ENCODE measurements around the gene COX7B2. TPM values are rescaled to one million over a fixed set of nuclear protein-coding genes. Genes with fewer than 3 reads are reported as not detected.

COX7B2 gene
- total RNA-seq: not detected in 2 replicates

- H3K9me3 Mint-ChIP-seq: no peaks in the 10 kb centered on the region
Observed at GRCh38 chr4:46909078-46909477, at the start of gene COX7B2. Gene COX7B2 (minus strand): TSS chr4:46909245. CDS start chr4:46735192, 174,053 bp downstream.

GRCh38 chr4:46956451-46956850 lies 47.4 kb upstream of the COX7B2 start:
- no peaks in the 10 kb centered on the region for H3K4me1 Mint-ChIP-seq (ENCODE audit: low read depth)

More at GRCh38 chr4:46909078-46909477, at the start of gene COX7B2:
- Mint-ChIP-seq H3K4me1 (ENCODE audit: low read depth) (no peaks in the 10 kb centered on the region), H3K36me3 (ENCODE audit: low read depth) (no peaks in the 10 kb centered on the region), H3K27me3 (ENCODE audit: insufficient read depth) (no peaks in the 10 kb centered on the region), H3K4me3 (no peak within 1 kb of the TSS), H3K27ac (no peak within 1 kb of the TSS)
- no peak for DNase-seq (ENCODE audit: low spot score)
- intact Hi-C loops (cut with micrococcal nuclease): no loop called here

GRCh38 chr4:46955601-46956000 lies 46.6 kb upstream of the COX7B2 start:
- intact Hi-C loops (cut with micrococcal nuclease): no loop called here
- Mint-ChIP-seq H3K4me3 (no peak overlapping the region), H3K4me1 (ENCODE audit: low read depth) (no peaks in the 10 kb centered on the region), H3K27me3 (ENCODE audit: insufficient read depth) (no peaks in the 10 kb centered on the region), H3K27ac (no peak overlapping the region), H3K36me3 (ENCODE audit: low read depth) (no peaks in the 10 kb centered on the region), H3K9me3 (no peaks in the 10 kb centered on the region)
- DNase-seq (ENCODE audit: low spot score): no peak

More at GRCh38 chr4:46956451-46956850, 47.4 kb upstream of the COX7B2 start:
- Mint-ChIP-seq H3K9me3 (no peaks in the 10 kb centered on the region), H3K27me3 (ENCODE audit: insufficient read depth) (no peaks in the 10 kb centered on the region), H3K4me3 (no peak overlapping the region), H3K36me3 (ENCODE audit: low read depth) (no peaks in the 10 kb centered on the region), H3K27ac (no peak overlapping the region)
- intact Hi-C loops (cut with micrococcal nuclease): no loop called here
- DNase-seq (ENCODE audit: low spot score): no peak

GRCh38 chr4:46954643-46955042 lies 45.6 kb upstream of the COX7B2 start:
- Mint-ChIP-seq H3K36me3 (ENCODE audit: low read depth) (no peaks in the 10 kb centered on the region), H3K4me1 (ENCODE audit: low read depth) (no peaks in the 10 kb centered on the region), H3K4me3 (no peak overlapping the region), H3K27ac (no peak overlapping the region), H3K27me3 (ENCODE audit: insufficient read depth) (no peaks in the 10 kb centered on the region), H3K9me3 (no peaks in the 10 kb centered on the region)
- no peak for DNase-seq (ENCODE audit: low spot score)
- intact Hi-C loops (cut with micrococcal nuclease): no loop called here

GRCh38 chr4:46953564-46953963 lies 44.5 kb upstream of the COX7B2 start:
- no peaks in the 10 kb centered on the region for H3K36me3 Mint-ChIP-seq (ENCODE audit: low read depth)
- no peaks in the 10 kb centered on the region for H3K27me3 Mint-ChIP-seq (ENCODE audit: insufficient read depth)
- intact Hi-C loops (cut with micrococcal nuclease): no loop called here
- H3K4me1 Mint-ChIP-seq (ENCODE audit: low read depth): no peaks in the 10 kb centered on the region
- DNase-seq (ENCODE audit: low spot score): no peak
- no peak overlapping the region for H3K4me3 Mint-ChIP-seq
- no peak overlapping the region for H3K27ac Mint-ChIP-seq
- no peaks in the 10 kb centered on the region for H3K9me3 Mint-ChIP-seq

GRCh38 chr4:46952451-46952850 lies 43.4 kb upstream of the COX7B2 start:
- no peak for DNase-seq (ENCODE audit: low spot score)
- no peak overlapping the region for H3K4me3 Mint-ChIP-seq
- no peaks in the 10 kb centered on the region for H3K27me3 Mint-ChIP-seq (ENCODE audit: insufficient read depth)
- no peaks in the 10 kb centered on the region for H3K4me1 Mint-ChIP-seq (ENCODE audit: low read depth)
- no peaks in the 10 kb centered on the region for H3K36me3 Mint-ChIP-seq (ENCODE audit: low read depth)
- H3K9me3 Mint-ChIP-seq: no peaks in the 10 kb centered on the region
- intact Hi-C loops (cut with micrococcal nuclease): no loop called here
- no peak overlapping the region for H3K27ac Mint-ChIP-seq

- Mint-ChIP-seq H3K9me3 (no peaks in the 10 kb centered on the region), H3K4me1 (ENCODE audit: low read depth) (no peaks in the 10 kb centered on the region), H3K27me3 (ENCODE audit: insufficient read depth) (no peaks in the 10 kb centered on the region), H3K36me3 (ENCODE audit: low read depth) (no peaks in the 10 kb centered on the region), H3K4me3 (no peak overlapping the region), H3K27ac (no peak overlapping the region)
- intact Hi-C loops (cut with micrococcal nuclease): no loop called here
- DNase-seq (ENCODE audit: low spot score): no peak
Observed at GRCh38 chr4:46950826-46951225, 41.8 kb upstream of the COX7B2 start.

- no peaks in the 10 kb centered on the region for H3K27me3 Mint-ChIP-seq (ENCODE audit: insufficient read depth)
- DNase-seq (ENCODE audit: low spot score): no peak
- no peak overlapping the region for H3K27ac Mint-ChIP-seq
- H3K4me3 Mint-ChIP-seq: no peak overlapping the region
- H3K9me3 Mint-ChIP-seq: no peaks in the 10 kb centered on the region
- no peaks in the 10 kb centered on the region for H3K36me3 Mint-ChIP-seq (ENCODE audit: low read depth)
- intact Hi-C loops (cut with micrococcal nuclease): no loop called here
- no peaks in the 10 kb centered on the region for H3K4me1 Mint-ChIP-seq (ENCODE audit: low read depth)
Observed at GRCh38 chr4:46949822-46950221, 40.8 kb upstream of the COX7B2 start.

GRCh38 chr4:46947541-46947940 lies 38.5 kb upstream of the COX7B2 start:
- H3K27ac Mint-ChIP-seq: no peak overlapping the region
- no peaks in the 10 kb centered on the region for H3K36me3 Mint-ChIP-seq (ENCODE audit: low read depth)
- no peak overlapping the region for H3K4me3 Mint-ChIP-seq
- no peaks in the 10 kb centered on the region for H3K9me3 Mint-ChIP-seq
- H3K27me3 Mint-ChIP-seq (ENCODE audit: insufficient read depth): no peaks in the 10 kb centered on the region
- no peaks in the 10 kb centered on the region for H3K4me1 Mint-ChIP-seq (ENCODE audit: low read depth)
- intact Hi-C loops (cut with micrococcal nuclease): no loop called here
- DNase-seq (ENCODE audit: low spot score): no peak

- Mint-ChIP-seq H3K36me3 (ENCODE audit: low read depth) (no peaks in the 10 kb centered on the region), H3K9me3 (no peaks in the 10 kb centered on the region), H3K4me3 (no peak overlapping the region), H3K27ac (no peak overlapping the region), H3K4me1 (ENCODE audit: low read depth) (no peaks in the 10 kb centered on the region), H3K27me3 (ENCODE audit: insufficient read depth) (no peaks in the 10 kb centered on the region)
- intact Hi-C loops (cut with micrococcal nuclease): no loop called here
- no peak for DNase-seq (ENCODE audit: low spot score)
Observed at GRCh38 chr4:46946919-46947536, 38.0 kb upstream of the COX7B2 start.

- Mint-ChIP-seq H3K4me1 (ENCODE audit: low read depth) (no peaks in the 10 kb centered on the region), H3K27me3 (ENCODE audit: insufficient read depth) (no peaks in the 10 kb centered on the region), H3K27ac (no peak overlapping the region), H3K4me3 (no peak overlapping the region), H3K9me3 (no peaks in the 10 kb centered on the region), H3K36me3 (ENCODE audit: low read depth) (no peaks in the 10 kb centered on the region)
- intact Hi-C loops (cut with micrococcal nuclease): no loop called here
- no peak for DNase-seq (ENCODE audit: low spot score)
Observed at GRCh38 chr4:46945062-46945461, 36.0 kb upstream of the COX7B2 start.

- Mint-ChIP-seq H3K4me3 (no peak overlapping the region), H3K9me3 (no peaks in the 10 kb centered on the region), H3K27ac (no peak overlapping the region), H3K27me3 (ENCODE audit: insufficient read depth) (no peaks in the 10 kb centered on the region), H3K36me3 (ENCODE audit: low read depth) (no peaks in the 10 kb centered on the region), H3K4me1 (ENCODE audit: low read depth) (no peaks in the 10 kb centered on the region)
- intact Hi-C loops (cut with micrococcal nuclease): no loop called here
- no peak for DNase-seq (ENCODE audit: low spot score)
Observed at GRCh38 chr4:46944345-46944744, 35.3 kb upstream of the COX7B2 start.

- intact Hi-C loops (cut with micrococcal nuclease): no loop called here
- no peak for DNase-seq (ENCODE audit: low spot score)
- H3K4me1 Mint-ChIP-seq (ENCODE audit: low read depth): no peaks in the 10 kb centered on the region
Observed at GRCh38 chr4:46937493-46937892, 28.4 kb upstream of the COX7B2 start.

GRCh38 chr4:46934726-46935125 lies 25.7 kb upstream of the COX7B2 start:
- Mint-ChIP-seq H3K4me1 (ENCODE audit: low read depth) (no peaks in the 10 kb centered on the region), H3K36me3 (ENCODE audit: low read depth) (no peaks in the 10 kb centered on the region), H3K9me3 (no peaks in the 10 kb centered on the region), H3K4me3 (no peak overlapping the region), H3K27ac (no peak overlapping the region), H3K27me3 (ENCODE audit: insufficient read depth) (peaks cover 7% of the 10 kb centered on the region)
- DNase-seq (ENCODE audit: low spot score): no peak
- intact Hi-C loops (cut with micrococcal nuclease): loop anchor here (5.0 kb wide), 1 partner anchor 448 kb away; no protein-coding TSS in a partner anchor

More at GRCh38 chr4:46937493-46937892, 28.4 kb upstream of the COX7B2 start:
- Mint-ChIP-seq H3K36me3 (ENCODE audit: low read depth) (no peaks in the 10 kb centered on the region), H3K27ac (no peak overlapping the region), H3K27me3 (ENCODE audit: insufficient read depth) (peaks cover 3% of the 10 kb centered on the region), H3K9me3 (no peaks in the 10 kb centered on the region), H3K4me3 (no peak overlapping the region)

Data from activated T-helper 1 cell treated with anti-CD3 and anti-CD28 coated beads, Interleukin-12 subunit alpha, Interleukin-12 subunit beta, Interleukin-2, Interleukin-4 antibody, amounts not matched to agents 30 ng/mL and 10 ng/mL and 1 ng/mL, durations not matched to agents 14 hours and 24 hours and 36 hours (primary cell).